IPS DF 4.7 (cell line): ENCODE results near the gene AQP12B.

ENCODE experiments used
- DNase-seq: peaks from one replicate; pipeline ENCODE4 v3.0.0-alpha.2; 2013; ENCODE audit warnings: low spot score; ENCODE audit errors: extremely low read depth

The AQP12B gene

DNA sequence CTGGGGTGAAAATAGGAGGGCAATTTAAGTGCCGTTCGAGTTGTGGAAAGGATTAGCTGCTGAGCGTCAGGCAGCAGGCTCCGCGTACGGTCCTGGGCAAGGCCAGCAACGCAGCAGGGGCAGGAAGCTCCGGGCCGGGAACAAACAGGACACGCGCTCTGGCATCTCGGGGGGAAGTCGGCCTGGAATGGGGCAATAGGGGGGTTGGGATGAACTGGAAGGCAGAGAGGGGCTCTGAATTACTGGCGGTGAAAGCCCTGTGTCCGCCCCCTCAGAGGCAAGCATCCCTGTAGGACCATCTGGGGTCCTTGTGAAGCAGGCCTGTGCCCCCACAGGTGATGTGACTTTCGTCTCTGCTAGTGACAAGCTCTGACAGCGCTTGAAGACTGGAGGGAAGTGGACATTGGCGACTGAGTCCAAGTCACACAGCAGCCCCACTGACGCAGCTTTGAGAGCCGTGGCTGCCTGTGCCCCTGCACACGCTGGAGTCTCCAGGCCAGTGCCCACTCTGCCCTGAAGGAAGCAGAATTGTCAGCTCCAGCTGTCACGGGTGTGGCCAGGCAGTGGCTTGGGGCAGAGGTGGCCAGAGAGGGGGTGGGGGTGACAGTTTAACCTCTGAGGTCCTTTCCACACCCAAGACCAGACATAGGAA, 35.1 kb downstream of the AQP12B start:
- no peak for DNase-seq

DNA sequence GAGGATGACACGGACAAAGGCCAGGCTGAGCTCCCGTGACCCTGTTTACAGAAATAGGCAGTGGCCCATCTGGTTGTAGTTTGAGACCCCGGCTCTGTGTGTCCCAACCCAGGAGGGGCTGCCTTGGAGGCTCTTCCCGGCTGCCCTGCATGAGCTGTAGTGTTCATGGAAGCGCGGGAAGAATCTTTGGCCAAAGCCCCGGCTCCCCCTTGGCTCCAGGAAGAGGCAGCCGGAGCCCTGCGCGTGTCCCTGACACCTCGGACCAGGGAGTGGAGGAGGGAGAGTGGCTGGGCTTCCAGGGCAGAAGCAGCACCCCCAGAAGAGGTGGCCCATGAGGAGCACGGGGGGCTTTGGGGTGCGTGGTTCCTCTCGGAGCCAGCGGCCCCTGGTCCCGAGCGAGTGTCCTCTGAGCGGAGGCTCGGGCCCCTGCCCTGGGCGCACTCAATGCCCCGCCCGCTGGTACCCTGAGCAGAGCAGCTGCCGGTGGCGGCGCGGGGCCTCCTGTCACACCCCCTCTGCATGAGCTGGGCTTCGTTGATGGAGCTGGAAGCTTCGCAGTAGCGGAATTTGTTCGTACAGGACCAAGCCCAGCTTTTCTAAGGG, 35.7 kb downstream of the AQP12B start:
- DNase-seq = no peak

DNA sequence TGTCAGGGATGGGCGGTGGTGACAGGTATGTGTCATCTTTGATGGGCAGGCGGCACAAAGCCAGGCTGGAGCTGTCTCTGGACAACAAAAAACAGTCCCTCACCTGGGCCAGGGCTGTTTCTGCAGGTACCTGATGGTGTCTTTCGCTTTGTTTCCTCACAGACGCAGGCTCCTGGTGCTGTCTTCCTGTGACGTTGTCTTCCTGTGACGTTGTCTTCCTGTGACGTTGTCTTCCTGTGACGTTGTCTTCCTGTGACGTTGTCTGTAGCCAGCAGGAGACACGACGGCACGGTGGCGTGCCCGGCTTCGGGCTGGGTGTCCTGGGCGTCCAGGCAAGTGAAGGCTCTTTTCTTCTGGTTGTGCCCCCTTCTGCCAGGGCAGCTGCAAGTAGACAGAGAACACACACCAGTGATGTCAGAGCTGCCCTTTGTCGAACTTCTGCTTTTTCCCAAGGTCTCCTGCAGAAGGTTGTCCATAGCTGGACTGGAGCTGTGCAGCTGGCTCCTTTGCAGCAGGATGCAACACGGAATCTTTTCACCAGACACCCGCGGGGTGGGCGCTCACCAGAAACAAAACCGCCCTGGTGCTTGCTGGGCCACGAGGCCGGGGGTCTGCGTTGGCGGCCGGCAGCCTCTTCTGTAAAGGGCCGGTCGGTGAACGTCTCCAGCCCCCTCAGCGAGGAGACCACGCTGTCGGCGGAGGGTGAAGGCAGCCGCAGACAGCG, 36.3 kb downstream of the AQP12B start:
- no peak for DNase-seq

DNA sequence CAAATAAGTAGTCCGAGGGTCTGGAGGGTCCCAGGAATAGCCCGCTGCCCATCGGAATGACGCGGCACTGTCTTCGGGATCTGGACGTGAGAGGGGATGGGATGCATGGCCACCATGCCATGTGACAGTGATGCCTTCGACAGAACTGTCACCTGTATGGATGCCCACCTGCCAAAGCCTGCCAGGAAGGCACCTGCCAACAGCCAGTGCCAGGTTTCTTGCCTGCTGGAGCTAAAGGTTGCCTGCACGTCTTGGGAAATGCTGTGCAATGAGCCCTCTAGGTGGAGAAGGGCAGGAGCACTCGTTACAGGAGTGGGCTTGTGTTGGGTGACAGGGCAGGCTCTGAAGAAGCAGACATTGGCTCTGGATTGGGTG, 36.9 kb downstream of the AQP12B start:
- no peak for DNase-seq

DNA sequence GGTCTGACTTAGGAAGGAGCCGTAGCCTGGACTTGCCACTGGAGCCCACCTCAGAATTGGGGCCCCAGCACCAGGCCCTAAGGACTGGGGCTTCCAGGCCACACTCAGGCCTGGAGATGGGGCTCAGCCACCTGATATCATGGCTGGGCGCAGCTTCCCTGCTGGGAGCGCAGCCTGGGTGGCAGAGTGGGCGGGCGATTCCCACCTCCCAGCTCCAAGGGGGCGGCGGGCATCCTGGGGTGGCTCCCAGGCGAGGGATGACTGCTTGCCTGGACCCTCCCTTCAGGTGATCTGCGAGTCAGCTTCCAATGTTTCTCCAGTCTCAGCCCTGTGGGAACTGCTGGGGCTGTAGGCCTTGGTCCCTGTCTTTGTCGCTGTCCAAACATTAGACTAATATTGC, 37.3 kb downstream of the AQP12B start:
- no peak for DNase-seq

DNA sequence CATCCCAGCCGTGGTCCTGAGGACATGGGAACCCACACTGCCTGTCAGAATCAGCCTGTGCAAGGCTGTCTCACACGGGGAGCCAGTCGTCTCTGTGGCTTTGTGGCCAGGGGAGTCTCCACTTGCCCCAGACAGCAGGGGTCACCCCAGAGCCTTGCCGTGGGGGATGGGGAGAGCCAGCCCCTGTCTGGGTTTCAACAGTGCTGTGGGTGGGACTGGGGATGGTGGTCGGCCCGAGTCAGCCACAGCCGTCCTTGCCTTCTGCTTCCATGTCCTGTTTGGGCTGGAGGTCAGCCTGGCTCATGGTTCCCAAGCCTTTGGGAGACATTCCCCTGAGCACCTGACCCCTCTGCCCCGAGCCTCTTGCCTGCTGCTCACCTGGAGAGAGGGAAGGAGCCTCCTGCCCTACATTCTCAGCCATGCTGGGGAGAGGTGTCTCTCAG, 37.8 kb downstream of the AQP12B start:
- no peak for DNase-seq

DNA sequence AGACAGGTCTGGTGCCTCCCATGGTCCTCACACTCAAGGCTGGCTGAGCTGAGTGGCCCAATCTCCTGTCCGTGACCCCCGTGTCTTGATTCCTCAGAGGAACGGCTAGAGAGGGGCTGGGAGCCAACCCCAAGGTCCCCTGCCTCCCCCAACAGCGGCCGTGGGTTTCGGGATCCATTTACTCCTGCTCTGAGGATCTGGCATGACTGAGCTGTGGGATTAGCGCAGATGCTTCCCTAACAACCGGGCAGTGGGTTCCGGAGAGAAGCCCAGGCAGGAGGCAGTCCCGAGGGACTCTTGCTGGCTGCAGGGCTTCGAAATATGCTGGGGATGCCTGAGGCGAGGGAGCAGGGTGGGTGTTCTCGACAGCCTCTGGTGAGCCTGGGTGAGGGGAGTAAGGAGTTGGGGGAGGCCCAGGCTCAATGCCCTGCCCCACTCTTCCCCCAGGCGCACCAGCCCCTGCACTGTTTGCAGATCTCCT, 38.5 kb downstream of the AQP12B start:
- no peak for DNase-seq

DNA sequence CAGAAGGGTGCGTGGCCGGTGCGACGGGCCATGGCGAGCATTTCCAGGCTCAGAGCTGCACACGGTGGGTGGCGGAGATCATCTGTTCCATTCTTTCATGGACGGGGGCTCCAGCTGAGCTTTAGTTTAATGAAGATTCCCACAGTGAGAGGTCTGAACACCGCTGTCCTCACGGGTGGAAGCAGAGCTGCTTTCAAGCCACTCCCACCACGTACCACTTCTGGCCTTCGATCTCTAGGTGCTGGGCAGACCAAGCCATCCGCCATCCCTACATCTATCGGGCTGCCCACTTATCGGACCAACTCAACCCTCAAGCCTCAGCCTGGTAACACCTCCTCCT, 38.9 kb downstream of the AQP12B start:
- no peak for DNase-seq

DNA sequence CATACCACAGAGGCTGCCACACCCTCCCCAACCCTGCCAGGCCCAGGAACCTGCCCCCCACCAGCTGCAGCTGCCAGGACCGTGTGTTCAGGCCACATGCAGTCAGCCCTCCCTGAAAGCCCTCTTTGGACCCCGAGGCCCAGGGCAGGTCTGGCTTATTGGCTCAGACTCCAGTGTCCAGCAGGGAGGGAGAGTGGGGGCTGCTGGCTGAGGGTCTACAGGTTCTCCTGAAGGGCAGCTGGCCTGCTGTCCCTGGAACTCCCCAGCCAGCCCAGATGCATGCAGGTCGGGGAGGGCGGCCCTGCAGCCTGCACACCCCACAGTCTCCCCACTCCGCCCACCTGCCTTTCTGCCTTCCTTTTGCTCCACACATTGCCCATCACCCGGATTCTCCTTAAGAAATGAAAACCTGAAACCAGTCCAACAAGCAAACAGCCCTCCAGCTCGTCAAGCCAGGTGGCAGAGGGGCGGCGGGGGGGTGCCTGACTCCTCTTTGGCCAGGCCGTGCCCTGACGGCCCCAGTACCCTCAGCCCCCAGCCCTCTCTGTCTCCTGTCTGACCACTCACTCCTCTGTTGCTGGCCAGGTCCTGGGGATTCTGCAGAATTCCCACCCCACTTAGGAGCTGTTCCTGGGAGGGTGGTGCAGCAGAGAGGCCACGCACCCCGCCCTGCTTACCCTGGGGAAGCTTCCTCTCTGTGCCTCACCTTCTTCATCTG, 39.4 kb downstream of the AQP12B start:
- DNase-seq = no peak

DNA sequence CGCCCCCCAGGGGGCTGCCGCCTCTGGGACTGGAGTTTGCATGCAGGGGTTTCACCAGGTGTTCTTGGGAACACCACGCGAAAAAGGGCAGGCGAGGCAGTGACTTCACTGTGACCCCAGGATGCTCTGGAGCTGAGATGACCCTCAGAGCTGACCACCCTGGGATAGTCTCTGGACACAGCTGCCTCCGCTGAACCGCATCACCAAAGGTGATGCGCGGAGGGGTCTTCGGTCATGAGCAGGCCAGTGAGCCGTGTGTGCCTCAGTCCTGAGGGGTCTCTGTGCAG, 39.9 kb downstream of the AQP12B start:
- DNase-seq = no peak

DNA sequence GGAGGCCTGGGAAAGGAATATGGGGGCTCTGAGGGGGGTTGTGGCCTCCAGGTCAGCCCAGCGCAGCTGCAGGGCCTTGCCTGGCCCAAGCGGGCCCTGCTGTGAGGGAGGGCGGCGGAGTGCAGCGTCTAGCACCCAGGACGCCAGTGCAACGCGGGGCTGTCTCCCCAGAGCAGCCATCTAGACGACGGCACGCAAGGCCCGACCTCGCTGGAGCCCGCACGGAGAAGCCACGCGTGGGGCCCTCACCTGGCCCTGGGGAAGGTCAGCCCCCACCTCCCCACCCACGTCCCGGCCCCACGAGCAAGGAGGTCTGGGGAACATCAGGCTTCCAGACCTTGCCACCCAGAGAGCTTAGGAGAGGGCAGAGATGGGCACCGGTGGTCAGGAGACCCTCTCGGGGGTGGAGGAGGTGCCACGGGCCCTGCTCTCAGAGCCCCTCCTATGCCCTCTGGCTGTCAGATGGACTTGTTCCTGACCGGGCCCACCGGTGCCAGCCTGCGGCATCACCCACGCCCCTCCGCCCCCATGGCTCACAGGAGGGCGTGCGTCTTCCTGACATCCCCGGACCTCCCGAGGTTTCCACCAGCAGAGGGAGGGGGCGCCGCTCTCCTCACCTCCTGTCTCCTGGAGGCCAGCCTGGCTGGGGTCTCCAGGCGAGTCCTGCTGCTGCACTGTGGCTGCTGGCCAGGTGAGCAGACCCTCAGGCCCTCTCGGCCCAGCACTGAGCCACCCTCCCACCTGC, 40.5 kb downstream of the AQP12B start:
- DNase-seq = no peak

DNA sequence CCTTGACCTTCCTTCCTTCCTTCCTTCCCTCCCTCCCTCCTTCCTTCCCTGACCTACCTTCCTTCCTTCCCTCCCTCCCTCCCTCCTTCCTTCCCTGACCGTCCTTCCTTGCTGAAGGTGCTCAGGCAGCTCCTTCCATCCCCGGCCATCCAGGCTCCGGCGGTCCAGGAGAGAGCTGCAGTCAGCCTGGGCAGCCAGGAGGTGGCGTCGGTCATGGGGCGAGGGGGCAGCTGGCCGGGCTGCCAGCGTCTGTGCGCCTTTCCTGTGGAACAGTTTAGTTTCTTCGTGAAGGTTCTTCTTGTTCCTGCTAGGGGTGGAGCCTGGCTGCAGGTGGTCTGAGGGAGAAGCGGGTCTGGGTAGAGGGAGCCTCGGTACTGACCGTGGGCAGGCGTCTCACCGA, 41.7 kb downstream of the AQP12B start:
- no peak for DNase-seq

DNA sequence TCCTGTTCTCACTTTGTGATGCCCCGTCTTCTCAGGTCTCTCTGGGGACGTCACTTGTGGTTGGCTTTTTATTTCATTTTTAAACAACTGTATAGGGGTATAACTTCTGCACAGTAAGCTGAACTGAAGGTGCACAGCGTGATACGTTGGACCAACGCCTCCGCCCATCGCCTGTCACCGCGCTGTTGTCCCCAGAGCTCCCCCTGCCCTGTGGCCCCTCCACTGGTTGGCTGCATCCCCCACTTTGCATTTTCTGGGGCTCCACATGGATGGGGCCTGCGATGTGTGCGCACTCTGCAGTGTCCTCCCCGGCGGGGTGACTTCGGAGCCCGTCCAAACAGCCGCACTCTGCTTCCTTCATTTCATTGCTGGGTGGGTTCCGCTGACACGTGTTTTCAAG, 43.1 kb downstream of the AQP12B start:
- no peak for DNase-seq

DNA sequence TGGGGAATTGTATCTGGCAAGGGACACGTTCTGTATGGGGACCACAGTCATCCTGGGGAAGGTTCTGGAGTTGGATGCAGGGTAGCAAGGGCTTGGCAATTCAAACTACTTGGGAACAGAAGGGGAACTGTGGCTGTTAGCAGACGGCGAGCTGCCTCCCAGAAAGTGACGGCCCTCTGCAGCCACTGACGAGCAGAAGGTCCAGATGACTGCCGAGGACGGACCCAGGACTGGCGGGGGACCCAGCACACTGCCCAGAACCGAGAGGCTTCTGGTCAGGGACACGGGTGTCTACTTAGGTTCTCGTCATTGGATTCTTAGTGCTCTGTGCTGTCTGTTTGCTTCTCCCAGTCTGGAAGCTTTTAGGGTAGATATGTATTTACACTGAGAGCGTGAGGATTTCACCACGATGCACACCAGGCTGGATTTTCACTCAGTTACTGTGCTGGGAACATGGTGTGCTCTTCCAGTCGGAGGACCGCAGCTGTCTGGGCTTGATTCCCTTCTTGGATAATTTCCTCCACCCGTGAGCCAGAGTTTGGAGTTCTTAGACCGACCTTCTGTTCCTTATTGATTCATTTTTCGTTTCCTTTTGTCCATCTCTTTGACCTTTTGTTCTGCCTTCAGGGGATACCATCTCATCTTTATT, 44.0 kb downstream of the AQP12B start:
- no peak for DNase-seq

DNA sequence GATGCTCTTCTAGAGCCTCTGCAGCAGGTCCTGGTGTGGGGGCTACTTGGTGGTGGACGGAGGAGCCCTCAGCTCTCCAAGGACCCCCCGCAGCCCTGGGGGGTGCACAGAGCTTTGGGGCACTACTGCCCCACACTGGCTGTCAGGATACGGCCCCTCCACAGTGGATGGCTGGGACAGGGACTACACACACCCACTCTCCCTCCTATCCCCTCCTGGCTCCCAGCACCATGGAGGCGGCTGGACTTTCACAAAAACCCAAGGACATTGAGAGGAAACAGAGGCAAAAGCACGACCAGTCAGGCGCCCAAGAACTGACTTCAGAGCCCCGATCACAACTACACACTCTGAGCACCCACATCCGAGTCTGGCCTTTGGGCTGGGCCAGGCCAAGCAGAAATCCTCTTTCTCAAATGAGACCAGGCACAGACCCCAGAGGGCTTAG, 44.8 kb downstream of the AQP12B start:
- DNase-seq = no peak

DNA sequence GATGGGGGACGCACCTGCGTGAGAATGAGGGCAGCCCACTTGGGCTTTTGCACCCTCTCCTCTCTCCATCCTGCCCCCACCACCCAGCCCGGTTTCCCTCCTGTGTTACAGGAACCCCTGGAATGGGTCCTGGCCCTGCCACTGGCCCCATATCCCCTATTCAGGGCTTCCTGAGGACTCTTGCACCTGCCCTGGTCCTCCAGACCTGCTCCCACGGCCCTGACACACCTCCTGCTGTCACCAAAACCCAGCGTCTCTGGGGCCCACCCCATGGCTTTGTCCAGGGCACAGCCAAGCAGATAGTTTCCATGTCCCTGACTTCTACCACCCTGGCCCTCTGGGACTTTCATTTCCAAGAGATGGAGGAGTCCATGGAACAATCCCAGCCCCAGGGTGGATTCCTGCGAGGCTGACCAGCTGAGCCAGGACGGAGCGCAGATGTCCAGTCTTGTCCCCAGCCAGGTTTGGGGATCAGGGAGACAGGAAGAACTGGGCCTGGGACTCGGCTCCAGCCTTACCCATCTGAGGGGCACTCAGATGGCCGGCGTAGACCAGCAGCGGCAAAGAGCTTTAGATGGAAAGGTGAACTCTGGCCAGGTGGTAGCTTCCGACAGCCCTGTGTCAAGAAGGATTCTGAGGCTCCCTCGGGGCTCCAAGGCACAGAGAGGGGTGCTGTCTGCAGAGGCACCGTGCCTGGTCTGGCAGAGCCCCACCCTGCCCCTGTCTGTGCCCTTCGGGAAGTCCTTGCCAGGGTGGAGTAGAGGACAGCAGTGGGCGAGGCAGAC, 45.4 kb downstream of the AQP12B start:
- DNase-seq = no peak

DNA sequence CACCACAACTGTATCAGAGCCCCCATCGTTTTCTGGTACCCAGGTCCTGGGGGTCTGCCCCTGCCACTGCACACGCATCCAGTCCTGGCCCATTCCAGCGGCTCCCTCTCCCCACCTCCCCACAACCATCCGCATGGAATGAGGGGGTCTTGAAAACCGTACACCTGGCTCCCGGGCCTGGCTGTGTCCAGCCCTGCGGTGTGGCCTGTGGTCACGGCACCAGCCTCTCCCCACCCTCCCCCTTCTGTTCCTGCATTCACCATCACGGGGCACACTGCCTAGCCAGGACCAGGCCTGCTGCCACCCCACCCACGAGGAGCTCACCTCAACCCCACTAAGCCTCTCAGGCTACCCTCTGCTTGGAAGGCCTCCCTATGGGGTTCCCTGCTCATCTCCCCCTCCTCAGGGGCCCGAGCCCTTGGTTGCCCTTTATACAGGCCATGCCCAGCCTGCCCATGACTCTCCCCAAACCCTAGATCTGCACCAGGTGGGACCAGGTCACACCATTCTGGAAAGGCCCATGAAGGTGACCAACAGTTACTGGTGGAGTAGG, 46.0 kb downstream of the AQP12B start:
- no peak for DNase-seq

DNA sequence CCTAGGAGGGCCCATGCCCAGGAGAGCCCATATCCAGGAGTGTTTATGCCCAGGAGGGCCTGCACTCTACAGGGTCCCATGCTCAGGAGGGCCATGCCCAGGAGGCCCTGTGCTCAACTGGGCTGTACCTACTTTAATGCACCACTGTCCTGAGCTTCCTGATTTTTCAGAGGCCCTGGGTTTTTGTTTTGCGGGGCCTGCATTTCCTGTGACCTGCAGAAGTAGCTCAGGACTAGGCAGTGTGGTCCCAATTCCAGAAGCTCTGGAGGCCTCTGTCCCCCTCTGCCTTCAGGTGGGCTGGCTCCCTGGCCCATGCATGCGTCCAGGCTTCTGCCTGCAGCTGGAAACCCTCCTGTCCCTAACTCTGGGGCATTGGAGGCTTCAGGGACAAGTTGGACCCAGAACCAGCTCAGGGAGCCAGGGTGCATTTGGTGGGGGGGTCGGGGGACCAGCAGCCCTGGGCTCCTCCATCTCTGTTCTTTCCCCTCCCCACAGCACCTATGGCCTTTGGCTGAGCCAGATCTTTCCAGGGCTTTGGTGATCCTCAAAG, 46.6 kb downstream of the AQP12B start:
- DNase-seq = no peak

DNA sequence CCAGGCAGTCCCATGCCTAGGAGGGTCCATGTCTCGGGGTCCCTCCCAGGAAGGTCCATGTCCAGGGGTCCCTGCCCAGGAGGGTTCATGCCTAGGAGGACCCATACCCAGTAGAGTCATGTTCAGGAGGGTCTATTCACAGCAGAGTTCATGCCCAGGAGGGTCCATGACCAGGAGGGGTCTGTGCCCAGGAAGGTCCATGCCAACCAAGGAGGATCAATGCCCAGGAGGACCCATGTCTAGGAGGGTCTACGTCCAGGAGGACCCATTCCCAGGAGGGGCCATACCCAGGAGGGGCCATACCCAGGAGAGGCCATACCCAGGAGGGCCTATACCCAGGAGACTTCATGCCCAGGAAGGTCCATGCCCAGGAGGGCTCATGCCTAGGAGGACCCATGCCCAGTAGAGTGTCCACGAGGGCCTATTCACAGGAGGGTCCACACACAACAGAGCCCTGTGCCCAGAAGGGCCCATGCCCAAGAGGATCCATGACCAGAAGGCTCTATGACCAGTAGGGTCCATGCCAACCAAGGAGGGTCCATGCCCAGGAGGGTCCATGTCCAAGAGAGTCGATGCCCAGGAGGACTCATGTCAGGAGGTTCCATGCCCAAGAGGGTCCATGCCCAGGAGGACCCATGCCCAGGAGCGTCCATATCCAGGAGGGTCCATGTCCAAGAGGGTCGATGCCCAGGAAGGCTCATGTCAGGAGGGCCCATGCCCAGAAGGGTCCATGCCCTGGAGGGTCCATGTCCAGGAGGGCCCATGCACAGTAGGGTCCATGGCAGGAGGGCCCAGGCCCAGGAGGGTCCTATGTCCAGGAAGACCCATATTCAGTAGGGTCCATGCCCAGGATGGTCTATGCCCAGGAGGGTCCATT, 47.3 kb downstream of the AQP12B start:
- DNase-seq = no peak
